ENCODE results near the gene ARHGAP19. TPM values are rescaled to one million over a fixed set of nuclear protein-coding genes. Genes with fewer than 3 reads are reported as not detected.

Gene ARHGAP19
- total RNA-seq, 1 experiment from 2014 or later, result 59.0 TPM

DNA sequence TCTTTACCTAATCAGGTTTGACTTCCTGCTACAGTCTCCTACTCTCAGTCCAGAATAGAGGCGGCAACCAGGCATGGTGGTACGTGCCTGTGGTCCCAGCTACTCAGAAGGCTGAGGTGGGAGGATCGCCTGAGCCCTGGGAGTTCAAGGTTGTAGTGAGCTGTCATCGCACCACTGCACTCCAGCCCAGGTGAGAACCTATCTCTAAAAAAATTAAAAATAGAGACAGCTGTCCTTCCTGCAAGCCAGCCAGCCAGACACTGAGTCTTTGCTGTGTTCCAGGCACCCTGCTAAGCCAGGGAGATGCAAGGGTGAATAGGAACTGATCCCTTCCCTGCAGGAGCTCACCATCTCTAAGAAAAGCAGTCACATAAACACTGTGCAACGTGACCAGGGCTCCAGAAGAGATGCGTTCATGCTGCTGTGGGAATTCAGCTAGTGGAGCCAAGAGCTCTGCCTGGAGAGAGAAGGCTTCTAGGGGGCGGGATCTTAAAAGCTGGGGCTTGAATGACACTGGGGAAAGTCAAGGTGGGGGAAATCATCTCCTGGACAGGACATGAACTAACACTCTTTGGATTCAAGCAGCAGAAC lies 84.6 kb downstream of the ARHGAP19 start:
- ChIA-PET CTCF (interaction anchor here (0.6 to 6.3 kb wide), 2 partner anchors 30 to 136 kb away, joined by 3 to 87 read pairs; no protein-coding TSS in a partner anchor), POLR2A (ENCODE audit: low non-redundant PET) (no interaction called here)
- Histone ChIP-seq H3K36me3 (ENCODE audit: insufficient read depth, low read length, poor library complexity, severe bottlenecking) (no peaks in the 10 kb centered on the region), H3K9me3 (ENCODE audit: low read depth, low read length, poor library complexity, severe bottlenecking) (no peaks in the 10 kb centered on the region), H3K27ac (ENCODE audit: low read depth, low read length, poor library complexity, severe bottlenecking) (no peak overlapping the region), H3K4me3 (ENCODE audit: low read depth, low read length, poor library complexity, severe bottlenecking) (no peak overlapping the region), H3K4me1 (ENCODE audit: insufficient read depth, low read length, poor library complexity, severe bottlenecking) (no peaks in the 10 kb centered on the region), H3K27me3 (replicated peaks; ENCODE audit: insufficient read depth, low read depth, low read length, poor library complexity) (no peaks in the 10 kb centered on the region)
- intact Hi-C loops (cut with micrococcal nuclease; ENCODE audit: unreplicated experiment), result no loop called here
- DNase-seq (ENCODE audit: low spot score), result no peak
- no TSS peak for BruUV-seq (replicated peaks)
- TF ChIP-seq EZH2 (IDR thresholded peaks at IDR 0.05; ENCODE audit: borderline replicate concordance, low read depth, low read length, poor library complexity, severe bottlenecking), result no peak
- TF ChIP-seq, protein P1, sequence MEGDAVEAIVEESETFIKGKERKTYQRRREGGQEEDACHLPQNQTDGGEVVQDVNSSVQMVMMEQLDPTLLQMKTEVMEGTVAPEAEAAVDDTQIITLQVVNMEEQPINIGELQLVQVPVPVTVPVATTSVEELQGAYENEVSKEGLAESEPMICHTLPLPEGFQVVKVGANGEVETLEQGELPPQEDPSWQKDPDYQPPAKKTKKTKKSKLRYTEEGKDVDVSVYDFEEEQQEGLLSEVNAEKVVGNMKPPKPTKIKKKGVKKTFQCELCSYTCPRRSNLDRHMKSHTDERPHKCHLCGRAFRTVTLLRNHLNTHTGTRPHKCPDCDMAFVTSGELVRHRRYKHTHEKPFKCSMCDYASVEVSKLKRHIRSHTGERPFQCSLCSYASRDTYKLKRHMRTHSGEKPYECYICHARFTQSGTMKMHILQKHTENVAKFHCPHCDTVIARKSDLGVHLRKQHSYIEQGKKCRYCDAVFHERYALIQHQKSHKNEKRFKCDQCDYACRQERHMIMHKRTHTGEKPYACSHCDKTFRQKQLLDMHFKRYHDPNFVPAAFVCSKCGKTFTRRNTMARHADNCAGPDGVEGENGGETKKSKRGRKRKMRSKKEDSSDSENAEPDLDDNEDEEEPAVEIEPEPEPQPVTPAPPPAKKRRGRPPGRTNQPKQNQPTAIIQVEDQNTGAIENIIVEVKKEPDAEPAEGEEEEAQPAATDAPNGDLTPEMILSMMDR (conservative IDR thresholded peaks at IDR 0.05; ENCODE audit: low read depth, low read length), result no peak

DNA sequence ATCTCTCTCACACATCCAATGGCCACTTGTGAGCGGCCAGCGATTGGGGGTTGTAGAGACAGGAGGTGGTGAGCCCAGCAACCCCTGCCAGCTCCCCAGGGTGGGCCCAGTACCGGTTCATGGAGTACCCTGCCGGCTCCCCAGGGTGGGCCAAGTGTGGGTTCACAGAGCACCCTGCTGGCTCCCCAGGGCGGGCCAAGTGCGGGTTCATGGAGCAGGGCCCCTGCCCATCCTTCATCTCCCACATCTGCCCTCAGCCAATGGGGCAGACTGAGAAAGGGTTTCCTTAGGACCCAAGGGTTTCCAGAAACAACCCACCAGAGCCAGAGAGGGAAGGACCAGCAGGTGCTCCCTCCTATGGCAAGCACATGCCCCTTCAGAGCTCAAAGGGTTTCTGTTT lies 85.3 kb downstream of the ARHGAP19 start:
- BruUV-seq (replicated peaks), result no TSS peak
- Histone ChIP-seq H3K4me1 (ENCODE audit: insufficient read depth, low read length, poor library complexity, severe bottlenecking) (no peaks in the 10 kb centered on the region), H3K36me3 (ENCODE audit: insufficient read depth, low read length, poor library complexity, severe bottlenecking) (no peaks in the 10 kb centered on the region), H3K4me3 (ENCODE audit: low read depth, low read length, poor library complexity, severe bottlenecking) (no peak overlapping the region), H3K27me3 (replicated peaks; ENCODE audit: insufficient read depth, low read depth, low read length, poor library complexity) (no peaks in the 10 kb centered on the region), H3K9me3 (ENCODE audit: low read depth, low read length, poor library complexity, severe bottlenecking) (no peaks in the 10 kb centered on the region), H3K27ac (ENCODE audit: low read depth, low read length, poor library complexity, severe bottlenecking) (no peak overlapping the region)
- no peak for DNase-seq (ENCODE audit: low spot score)
- intact Hi-C loops (cut with micrococcal nuclease; ENCODE audit: unreplicated experiment), result no loop called here
- ChIA-PET POLR2A (ENCODE audit: low non-redundant PET) (no interaction called here), CTCF (interaction anchor here (6.3 kb wide), 1 partner anchor 135 kb away, joined by 87 read pairs; no protein-coding TSS in a partner anchor)
- TF ChIP-seq, protein P1 (conservative IDR thresholded peaks at IDR 0.05; ENCODE audit: low read depth, low read length), result no peak
- TF ChIP-seq EZH2 (IDR thresholded peaks at IDR 0.05; ENCODE audit: borderline replicate concordance, low read depth, low read length, poor library complexity, severe bottlenecking), result no peak

DNA sequence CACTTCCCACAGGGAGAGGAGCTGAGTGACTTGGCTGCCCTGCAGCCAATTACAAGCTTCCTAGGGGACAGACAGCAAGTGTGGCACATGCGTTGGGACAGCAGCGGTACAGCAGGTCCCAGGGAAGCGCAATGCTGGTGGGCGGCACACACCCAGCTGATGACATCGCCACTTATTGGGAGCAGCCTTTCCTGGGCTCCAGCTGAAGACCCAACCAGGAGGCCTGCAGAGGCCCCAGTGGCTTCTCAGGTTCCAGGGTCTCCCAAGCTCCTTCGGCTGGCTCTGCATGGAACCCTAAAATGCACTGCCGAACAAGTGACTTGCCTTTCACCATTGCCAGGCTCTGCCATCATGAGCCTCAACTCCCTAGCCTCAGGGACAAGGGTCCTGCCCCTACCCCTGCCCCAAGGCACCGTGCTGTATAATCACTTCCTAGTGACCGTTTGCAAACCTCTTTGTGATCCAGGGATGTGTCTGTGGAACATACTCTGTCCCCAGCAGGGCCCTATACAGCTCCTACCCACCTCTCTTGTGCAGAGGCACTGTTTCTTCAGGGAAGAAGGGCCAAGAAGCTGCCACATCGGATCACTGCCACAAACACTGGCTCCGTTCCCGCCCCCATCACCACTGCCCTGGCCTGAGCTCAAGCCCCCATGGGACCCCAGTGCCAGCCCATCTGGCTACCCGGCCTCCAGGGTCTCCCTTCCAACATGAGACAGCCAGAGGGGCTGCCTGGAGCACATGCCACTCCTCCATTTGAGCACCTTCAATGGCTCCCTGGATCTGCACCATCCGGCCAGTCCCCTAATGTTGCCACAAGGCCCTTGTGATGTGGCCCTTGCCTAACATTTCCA lies 87.4 kb downstream of the ARHGAP19 start:
- TF ChIP-seq, protein P1 (conservative IDR thresholded peaks at IDR 0.05; ENCODE audit: low read depth, low read length), result no peak
- no peak for TF ChIP-seq EZH2 (IDR thresholded peaks at IDR 0.05; ENCODE audit: borderline replicate concordance, low read depth, low read length, poor library complexity, severe bottlenecking)
- H3K9me3 ChIP-seq (ENCODE audit: low read depth, low read length, poor library complexity, severe bottlenecking), result no peaks in the 10 kb centered on the region
- no peak overlapping the region for H3K4me3 ChIP-seq (ENCODE audit: low read depth, low read length, poor library complexity, severe bottlenecking)
- intact Hi-C loops (cut with micrococcal nuclease; ENCODE audit: unreplicated experiment), result no loop called here
- CTCF ChIA-PET, result no interaction called here
- H3K27me3 ChIP-seq (replicated peaks; ENCODE audit: insufficient read depth, low read depth, low read length, poor library complexity), result no peaks in the 10 kb centered on the region
- no peak for DNase-seq (ENCODE audit: low spot score)
- H3K36me3 ChIP-seq (ENCODE audit: insufficient read depth, low read length, poor library complexity, severe bottlenecking), result no peaks in the 10 kb centered on the region
- H3K27ac ChIP-seq (ENCODE audit: low read depth, low read length, poor library complexity, severe bottlenecking), result no peak overlapping the region
- POLR2A ChIA-PET (ENCODE audit: low non-redundant PET), result no interaction called here
- no TSS peak for BruUV-seq (replicated peaks)
- H3K4me1 ChIP-seq (ENCODE audit: insufficient read depth, low read length, poor library complexity, severe bottlenecking), result no peaks in the 10 kb centered on the region

Measured in A673 (cell line).